CD4-positive, alpha-beta T cell (primary cell): Measurements from ENCODE around the gene ZNF100. TPM values are rescaled to one million over a fixed set of nuclear protein-coding genes. Genes with fewer than 3 reads are reported as not detected.
"Not testable (repeated sequence)": the region's sequence is repeated elsewhere in the genome, so short reads cannot be mapped to it uniquely, and the experiment has no call there.

Source experiments
- ATAC-seq: fragments of 200-7000 bp; cut with Tn5 transposase; one replicate; pipeline ENCODE4 v1.10.0; 2022; ENCODE audit warnings: mild to moderate bottlenecking; ENCODE audit not compliant: poor library complexity
- CTCF ChIA-PET: fragments of 350-600 bp; sonication (Branson Sonifier 250); formaldehyde crosslinking; loops from one replicate; lab custom pipeline; 2021; ENCODE audit warnings: antibody characterized with exemption, inconsistent platforms; lab: Charles Lee
- POLR2A ChIA-PET: fragments of 350-600 bp; sonication (Branson Sonifier 250); formaldehyde crosslinking; loops from one replicate; lab custom pipeline; 2021; ENCODE audit warnings: antibody characterized with exemption, inconsistent platforms; lab: Charles Lee
- DNase-seq, 14 experiments: peaks; one replicate each; pipeline ENCODE4 v3.0.0-alpha.2; 2013 to 2020; ENCODE audit warnings: mixed read lengths in 2 of 14
- H3K27ac ChIP-seq, 2 donors: one replicate each; pipeline versions ENCODE4 v1.5.1 to v1.7.0; 2013; ENCODE audit warnings: low read length in 2 of 2, low read depth in 1 of 2, mild to moderate bottlenecking in 1 of 2
- H3K27me3 ChIP-seq, 2 experiments: 1 replicate in 1 of 2; 2 replicates in 1 of 2; pipeline versions ENCODE4 v1.6.1 to v1.7.0; 2013; ENCODE audit warnings: low read length in 2 of 2, control low read depth in 1 of 2, mild to moderate bottlenecking in 1 of 2, moderate library complexity in 1 of 2; ENCODE audit not compliant: insufficient read depth in 2 of 2, control insufficient read depth in 1 of 2
- H3K36me3 ChIP-seq: one replicate; pipeline ENCODE4 v1.6.1; 2013; ENCODE audit warnings: low read length, control low read depth; ENCODE audit not compliant: insufficient read depth
- H3K4me1 ChIP-seq: one replicate; pipeline ENCODE4 v1.6.1; 2013; ENCODE audit warnings: low read length, control low read depth; ENCODE audit not compliant: insufficient read depth
- H3K4me3 ChIP-seq: one replicate; pipeline ENCODE4 v1.5.1; 2013; ENCODE audit warnings: mild to moderate bottlenecking, low read length, moderate library complexity
- H3K9me3 ChIP-seq, 2 experiments: 1 replicate in 1 of 2; 2 replicates in 1 of 2; pipeline versions ENCODE4 v1.6.1 to v1.7.0; 2013; ENCODE audit warnings: low read length in 2 of 2, mild to moderate bottlenecking in 2 of 2, control low read depth in 1 of 2, moderate library complexity in 1 of 2; ENCODE audit not compliant: control insufficient read depth in 1 of 2, insufficient read depth in 1 of 2
- H3K27ac Mint-ChIP-seq: one replicate; pipeline ENCODE4 v1.8.0; 2020; ENCODE audit warnings: mixed read lengths
- H3K27me3 Mint-ChIP-seq: one replicate; pipeline ENCODE4 v1.8.0; 2021; ENCODE audit warnings: mixed read lengths
- H3K36me3 Mint-ChIP-seq: one replicate; pipeline ENCODE4 v1.8.0; 2021; ENCODE audit warnings: low read depth, mixed read lengths
- H3K4me1 Mint-ChIP-seq: one replicate; pipeline ENCODE4 v1.8.0; 2021; ENCODE audit warnings: low read depth, mixed read lengths
- H3K4me3 Mint-ChIP-seq: one replicate; pipeline ENCODE4 v1.8.0; 2020; ENCODE audit warnings: mild to moderate bottlenecking, mixed read lengths
- H3K9me3 Mint-ChIP-seq: one replicate; pipeline ENCODE4 v1.8.0; 2020; ENCODE audit warnings: mixed read lengths
- intact Hi-C, 2 experiments: fragments of 100-400 bp; cut with DNase I in 1 of 2; cut with micrococcal nuclease in 1 of 2; formaldehyde crosslinking; loops; one replicate each; pipeline versions ENCODE4 v1.15.1 to v1.9.0; 2023 to 2025; cut with DNase I, micrococcal nuclease
- total RNA-seq, 174 experiments: library from RNA in 2 of 174; stranded (reverse) in 2 of 174; gene quantifications; one replicate each; pipeline ENCODE4 v1.2.3 and lab custom pipeline; 2021 to 2026
- TF ChIP-seq, protein P1 (sequence below): fragments of 200-600 bp; IDR thresholded peaks from one replicate; pipeline ENCODE4 v1.8.0; 2022; ENCODE audit warnings: antibody characterized with exemption, mild to moderate bottlenecking

Gene ZNF100
- total RNA-seq, 2 experiments from 2014 or later: 10.8 to 11.0 TPM

DNA sequence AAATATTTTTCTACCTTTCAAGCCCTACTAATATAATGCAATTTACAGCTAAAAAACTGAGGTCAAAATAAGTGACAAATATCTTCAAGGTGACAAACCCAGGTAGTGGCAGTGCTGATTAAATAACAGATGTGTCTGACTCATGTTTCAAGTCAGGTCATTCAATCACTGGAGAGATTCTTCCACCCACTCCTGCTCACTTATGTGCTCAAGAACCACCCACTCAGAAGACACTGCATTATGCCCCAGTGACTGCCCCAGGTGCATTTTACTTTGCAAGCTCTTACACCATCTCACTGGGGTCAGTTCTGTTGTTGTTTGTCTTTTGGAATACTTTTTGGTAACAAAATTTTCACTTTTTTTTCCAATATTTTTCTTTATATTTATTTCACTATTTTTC, 2.2 kb downstream of the ZNF100 start:
- Mint-ChIP-seq H3K36me3 (peaks cover 70% of the 10 kb centered on the region), H3K27me3 (no peaks in the 10 kb centered on the region), H3K27ac (no peak overlapping the region), H3K4me3 (peak overlapping the region; percentile 58), H3K9me3 (no peaks in the 10 kb centered on the region), H3K4me1 (peaks cover 54% of the 10 kb centered on the region)
- Histone ChIP-seq H3K27me3 (no peaks in the 10 kb centered on the region), H3K36me3 (peaks cover 37% of the 10 kb centered on the region), H3K4me3 (no peak overlapping the region), H3K9me3 (peaks cover 0 to 5% of the 10 kb centered on the region in 2 experiments), H3K27ac (no peak overlapping the region), H3K4me1 (peaks cover 13% of the 10 kb centered on the region)
- TF ChIP-seq, protein P1, sequence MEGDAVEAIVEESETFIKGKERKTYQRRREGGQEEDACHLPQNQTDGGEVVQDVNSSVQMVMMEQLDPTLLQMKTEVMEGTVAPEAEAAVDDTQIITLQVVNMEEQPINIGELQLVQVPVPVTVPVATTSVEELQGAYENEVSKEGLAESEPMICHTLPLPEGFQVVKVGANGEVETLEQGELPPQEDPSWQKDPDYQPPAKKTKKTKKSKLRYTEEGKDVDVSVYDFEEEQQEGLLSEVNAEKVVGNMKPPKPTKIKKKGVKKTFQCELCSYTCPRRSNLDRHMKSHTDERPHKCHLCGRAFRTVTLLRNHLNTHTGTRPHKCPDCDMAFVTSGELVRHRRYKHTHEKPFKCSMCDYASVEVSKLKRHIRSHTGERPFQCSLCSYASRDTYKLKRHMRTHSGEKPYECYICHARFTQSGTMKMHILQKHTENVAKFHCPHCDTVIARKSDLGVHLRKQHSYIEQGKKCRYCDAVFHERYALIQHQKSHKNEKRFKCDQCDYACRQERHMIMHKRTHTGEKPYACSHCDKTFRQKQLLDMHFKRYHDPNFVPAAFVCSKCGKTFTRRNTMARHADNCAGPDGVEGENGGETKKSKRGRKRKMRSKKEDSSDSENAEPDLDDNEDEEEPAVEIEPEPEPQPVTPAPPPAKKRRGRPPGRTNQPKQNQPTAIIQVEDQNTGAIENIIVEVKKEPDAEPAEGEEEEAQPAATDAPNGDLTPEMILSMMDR: no peak
- ATAC-seq (no peak), DNase-seq (no peak)
- intact Hi-C loops: loop anchor here in 1 of 2 experiments (5.0 kb wide), 1 partner anchor 408 kb away; the partner anchor contains the start of gene ZNF738
- POLR2A ChIA-PET: interaction anchor here (3.2 kb wide), 1 partner anchor 87 kb away, joined by 38 read pairs; no protein-coding TSS in a partner anchor
- CTCF ChIA-PET: no interaction called here

DNA sequence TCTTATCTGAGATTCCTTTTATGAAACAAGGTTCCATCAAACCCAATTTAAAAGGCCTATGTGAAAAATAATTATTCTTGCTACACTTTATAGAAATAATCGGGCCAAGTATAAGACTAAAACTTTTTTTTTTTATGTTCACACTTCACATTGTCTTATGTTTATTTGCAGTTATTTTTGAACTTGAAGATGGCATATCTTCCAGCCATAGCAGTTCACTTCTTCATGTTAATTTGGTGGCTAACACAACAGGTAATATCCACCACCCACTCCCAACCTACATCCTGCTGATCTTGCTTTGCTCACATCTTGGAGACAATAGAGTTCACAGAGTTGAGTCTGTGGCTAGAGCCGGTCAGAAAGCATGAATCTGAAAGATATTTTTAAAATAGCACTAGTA, 5.8 kb downstream of the ZNF100 start:
- DNase-seq, H3K4me3 ChIP-seq, ATAC-seq, H3K27me3 Mint-ChIP-seq, CTCF ChIA-PET, H3K9me3 ChIP-seq, H3K27me3 ChIP-seq, intact Hi-C loops, H3K9me3 Mint-ChIP-seq, POLR2A ChIA-PET, H3K4me1 ChIP-seq, H3K27ac ChIP-seq, H3K27ac Mint-ChIP-seq, H3K4me3 Mint-ChIP-seq: not testable (repeated sequence)
- H3K4me1 Mint-ChIP-seq: peaks cover 66% of the 10 kb centered on the region
- H3K36me3 Mint-ChIP-seq: peaks cover 94% of the 10 kb centered on the region
- peaks cover 59% of the 10 kb centered on the region for H3K36me3 ChIP-seq

DNA sequence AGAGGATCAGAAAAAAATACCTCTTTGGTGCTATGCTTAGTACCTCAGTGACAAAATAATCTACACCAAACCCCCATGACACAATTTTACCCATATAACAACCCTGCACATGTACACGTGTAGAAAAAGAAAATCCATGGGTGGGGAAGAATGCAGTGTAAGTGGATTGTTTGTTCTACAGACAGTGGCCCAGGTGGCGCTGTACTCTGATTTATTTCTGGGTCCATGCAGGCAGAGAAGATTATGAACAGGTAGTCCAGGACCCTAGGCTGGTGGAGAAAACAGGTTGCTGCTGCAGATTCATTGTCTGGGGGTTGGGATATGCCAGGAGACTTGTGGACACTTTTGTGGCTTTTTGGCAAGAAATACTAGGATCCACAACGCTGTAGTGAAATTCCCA, 9.1 kb downstream of the ZNF100 start:
- ChIA-PET POLR2A (interaction anchor here (1.7 kb wide), 1 partner anchor 9 kb away, joined by 4 read pairs; the partner anchor contains the start of gene ZNF100), CTCF (no interaction called here)
- H3K4me1 ChIP-seq: no peaks in the 10 kb centered on the region
- H3K9me3 ChIP-seq: peaks cover 0 to 11% of the 10 kb centered on the region in 2 experiments
- Mint-ChIP-seq H3K4me3 (no peak overlapping the region), H3K9me3 (peaks cover 7% of the 10 kb centered on the region), H3K27me3 (no peaks in the 10 kb centered on the region), H3K27ac (no peak overlapping the region), H3K36me3 (peaks cover 95% of the 10 kb centered on the region), H3K4me1 (peaks cover 44% of the 10 kb centered on the region)
- ATAC-seq: no peak
- TF ChIP-seq, protein P1: no peak
- peaks cover 63% of the 10 kb centered on the region for H3K36me3 ChIP-seq
- H3K27ac ChIP-seq: no peak overlapping the region
- DNase-seq: peak in 2 of 14 experiments; percentile 4 to 17
- intact Hi-C loops: loop anchor here in 1 of 2 experiments (5.0 kb wide), 1 partner anchor 134 kb away; no protein-coding TSS in a partner anchor
- no peaks in the 10 kb centered on the region for H3K27me3 ChIP-seq
- H3K4me3 ChIP-seq: no peak overlapping the region

DNA sequence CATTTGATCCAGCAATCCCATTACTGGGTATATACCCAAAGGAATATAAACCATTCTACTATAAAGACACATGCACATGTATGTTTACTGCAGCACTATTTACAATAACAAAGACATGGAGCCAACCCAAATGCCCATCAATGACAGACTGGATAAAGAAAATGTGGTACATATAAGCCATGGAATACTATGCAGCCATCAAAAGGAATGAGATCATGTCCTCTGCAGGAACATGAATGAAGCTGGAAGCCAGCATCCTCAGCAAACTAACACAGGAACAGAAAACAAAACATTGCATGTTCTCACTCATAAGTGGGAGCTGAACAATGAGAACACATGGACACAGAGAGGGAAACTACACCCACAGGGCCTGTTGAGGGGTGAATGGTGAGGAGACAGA, 11.8 kb downstream of the ZNF100 start:
- H3K9me3 Mint-ChIP-seq, H3K27me3 Mint-ChIP-seq, H3K4me1 ChIP-seq, H3K4me3 ChIP-seq, H3K27ac Mint-ChIP-seq, H3K27me3 ChIP-seq, POLR2A ChIA-PET, CTCF ChIA-PET, DNase-seq, H3K27ac ChIP-seq, H3K4me3 Mint-ChIP-seq, ATAC-seq: not testable (repeated sequence)
- H3K36me3 Mint-ChIP-seq: peaks cover 98% of the 10 kb centered on the region
- Histone ChIP-seq H3K9me3 (peaks cover 0 to 19% of the 10 kb centered on the region in 2 experiments), H3K36me3 (peaks cover 64% of the 10 kb centered on the region)
- intact Hi-C loops: loop anchor here in 1 of 2 experiments (5.0 kb wide), 1 partner anchor 137 kb away; no protein-coding TSS in a partner anchor
- H3K4me1 Mint-ChIP-seq: peaks cover 31% of the 10 kb centered on the region
